Measurements from ENCODE around the gene BCL11A. TPM values are rescaled to one million over a fixed set of nuclear protein-coding genes. Genes with fewer than 3 reads are reported as not detected.
A peak's percentile ranks its signal among the peaks of the same experiment; 100 is the strongest.

The BCL11A gene
- total RNA-seq, 1 experiment from 2014 or later, result 91.4 TPM

DNA sequence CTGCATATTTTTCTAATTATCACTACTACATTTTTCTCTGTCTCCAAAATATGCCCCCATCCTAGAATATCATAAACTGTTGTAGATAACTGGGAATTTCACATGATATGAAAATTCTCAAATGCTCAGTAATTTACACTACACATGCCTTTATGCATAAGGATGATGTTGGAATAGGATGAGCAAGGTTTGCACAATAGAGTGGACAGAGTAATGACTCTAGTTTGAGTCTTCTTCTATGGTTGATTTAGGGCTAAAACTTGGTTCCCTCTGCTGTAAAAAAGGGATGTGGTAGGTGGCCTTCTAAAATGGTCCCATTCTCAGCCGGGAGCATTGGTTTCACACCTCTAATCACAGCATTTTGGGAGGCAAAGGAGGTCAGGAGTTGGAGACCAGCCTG is 129.9 kb downstream of the BCL11A start:
- no peaks in the 10 kb centered on the region for H3K9me3 ChIP-seq (ENCODE audit: control insufficient read depth, low read depth, low read length)
- no peak overlapping the region for H3K14ac ChIP-seq (ENCODE audit: insufficient read depth, low read length)
- no peak overlapping the region for H3T11ph ChIP-seq (ENCODE audit: low read length)
- Mint-ChIP-seq H3K9me3 (peaks cover 0 to 3% of the 10 kb centered on the region in 2 experiments; a peak in 2 of 5 replicates), H3K27me3 (ENCODE audit: low read depth) (peaks cover 10% of the 10 kb centered on the region), H3K4me3 (no peak overlapping the region), H3K36me3 (ENCODE audit: insufficient read depth in 1 of 3, low read depth in 3 of 3) (no peaks in the 10 kb centered on the region; a peak in 1 of 7 replicates), H3K27ac (peak overlapping the region in 1 of 3 experiments; percentile 29; a peak in 1 of 7 replicates), H3K4me1 (peaks cover 21% of the 10 kb centered on the region in 2 experiments)
- H3K27me3 ChIP-seq (ENCODE audit: insufficient read depth, low read length), result no peaks in the 10 kb centered on the region
- H2BK15ac ChIP-seq (ENCODE audit: low read depth, low read length), result no peak overlapping the region
- H2AFZ ChIP-seq (ENCODE audit: low read length), result no peak overlapping the region
- peak overlapping the region; percentile 29 for H3K4me2 ChIP-seq (ENCODE audit: insufficient read depth, insufficient read length, low read length)
- no peak overlapping the region for H2BK5ac ChIP-seq (ENCODE audit: insufficient read length, low read length)
- no peak overlapping the region for H4K5ac ChIP-seq (ENCODE audit: insufficient read length, low read depth, low read length)
- H3K23me2 ChIP-seq (ENCODE audit: insufficient read length, low read depth, low read length, poor library complexity, severe bottlenecking), result no peaks in the 10 kb centered on the region
- H3K79me2 ChIP-seq (ENCODE audit: insufficient read depth, low read length), result no peaks in the 10 kb centered on the region
- no peak overlapping the region for H4K8ac ChIP-seq (replicated peaks; ENCODE audit: insufficient read length, low read depth, low read length)
- no peak overlapping the region for H2AK5ac ChIP-seq (ENCODE audit: insufficient read length, low read length)
- H4K20me1 ChIP-seq (ENCODE audit: control insufficient read depth, insufficient read depth, insufficient read length), result no peaks in the 10 kb centered on the region
- no CpG with 5 or more reads among the region's 1 CpG for WGBS (ENCODE audit: extremely low coverage, insufficient read length, low lambda C conversion rate)
- H2BK20ac ChIP-seq (ENCODE audit: low read depth, low read length, poor library complexity, severe bottlenecking), result no peak overlapping the region
- no peak overlapping the region for H2BK12ac ChIP-seq (ENCODE audit: insufficient read length, low read depth, low read length)
- H3K4ac ChIP-seq (ENCODE audit: low read depth, low read length), result no peak overlapping the region
- H3K23ac ChIP-seq (ENCODE audit: insufficient read length, low read depth, low read length), result no peak overlapping the region
- H4K91ac ChIP-seq (ENCODE audit: insufficient read length, low read depth, low read length), result no peak overlapping the region
- no peak overlapping the region for H3K27ac ChIP-seq (ENCODE audit: insufficient read length, low read depth, low read length)
- no peak overlapping the region for H3K9ac ChIP-seq (ENCODE audit: extremely low read depth, insufficient read length, low read length)
- peaks cover 5% of the 10 kb centered on the region for H3K4me1 ChIP-seq (ENCODE audit: insufficient read depth, low read length)
- no peak overlapping the region for H3K18ac ChIP-seq (ENCODE audit: insufficient read length, low read depth, low read length)
- H3K56ac ChIP-seq (ENCODE audit: insufficient read length, low read depth, low read length), result no peak overlapping the region
- H3K79me1 ChIP-seq (ENCODE audit: insufficient read depth, low read depth, low read length, poor library complexity, severe bottlenecking), result no peaks in the 10 kb centered on the region
- TF ChIP-seq CTCF (conservative IDR thresholded peaks at IDR 0.05), result no peak
- no peak overlapping the region for H2BK120ac ChIP-seq (ENCODE audit: low read depth, low read length, poor library complexity, severe bottlenecking)
- DNase-seq, result no peak
